ENCODE data around the gene RNF2. TPM values are rescaled to one million over a fixed set of nuclear protein-coding genes. Genes with fewer than 3 reads are reported as not detected.

RNF2 gene
- total RNA-seq, 2 experiments from 2014 or later, result 17.8 to 24.7 TPM

GRCh38 chr1:185110145-185110544 lies 64.8 kb downstream of the RNF2 start:
- Histone ChIP-seq H3K79me2 (ENCODE audit: insufficient read depth, low read depth, low read length) (no peaks in the 10 kb centered on the region), H3K36me3 (ENCODE audit: insufficient read depth, low read length) (no peaks in the 10 kb centered on the region), H2AFZ (ENCODE audit: low read length) (no peak overlapping the region), H3K4me2 (ENCODE audit: low read length) (no peak overlapping the region), H4K20me1 (ENCODE audit: insufficient read depth, low read length) (no peaks in the 10 kb centered on the region), H3K27ac (ENCODE audit: low read depth, low read length, poor library complexity, severe bottlenecking) (no peak overlapping the region), H3K4me3 (ENCODE audit: low read depth, low read length, poor library complexity, severe bottlenecking) (no peak overlapping the region), H3K4me1 (ENCODE audit: insufficient read depth, low read length, poor library complexity, severe bottlenecking) (no peaks in the 10 kb centered on the region), H3K9me3 (ENCODE audit: low read length) (peaks cover 4% of the 10 kb centered on the region; the same call in 1 of the 2 replicates), H3K9me2 (ENCODE audit: insufficient read depth, low read length) (no peaks in the 10 kb centered on the region)
- CTCF ChIA-PET (ENCODE audit: unreplicated experiment), result no interaction called here
- no peak for DNase-seq (ENCODE audit: low spot score)
- POLR2A ChIA-PET, result interaction anchor here (0.6 kb wide), 1 partner anchor 517 kb away, joined by 3 read pairs; no protein-coding TSS in a partner anchor
- intact Hi-C loops (cut with micrococcal nuclease; ENCODE audit: unreplicated experiment), result no loop called here
- no peak for TF ChIP-seq CTCF (conservative IDR thresholded peaks at IDR 0.05; ENCODE audit: low read length)
- no peak for TF ChIP-seq EZH2phosphoT487 (IDR thresholded peaks at IDR 0.05; ENCODE audit: borderline replicate concordance, low read depth, low read length)
- BruUV-seq (replicated peaks), result no TSS peak

GRCh38 chr1:185111873-185112272 lies 66.5 kb downstream of the RNF2 start:
- POLR2A ChIA-PET, result no interaction called here
- BruUV-seq (replicated peaks), result no TSS peak
- H3K9me2 ChIP-seq (ENCODE audit: insufficient read depth, low read length), result no peaks in the 10 kb centered on the region
- no peaks in the 10 kb centered on the region for H3K79me2 ChIP-seq (ENCODE audit: insufficient read depth, low read depth, low read length)
- TF ChIP-seq EZH2phosphoT487 (IDR thresholded peaks at IDR 0.05; ENCODE audit: borderline replicate concordance, low read depth, low read length) (no peak), CTCF (conservative IDR thresholded peaks at IDR 0.05; ENCODE audit: low read length) (no peak)
- no peak overlapping the region for H3K4me2 ChIP-seq (ENCODE audit: low read length)
- no peak overlapping the region for H2AFZ ChIP-seq (ENCODE audit: low read length)
- no peaks in the 10 kb centered on the region for H3K4me1 ChIP-seq (ENCODE audit: insufficient read depth, low read length, poor library complexity, severe bottlenecking)
- H3K27ac ChIP-seq (ENCODE audit: low read depth, low read length, poor library complexity, severe bottlenecking), result no peak overlapping the region
- no peaks in the 10 kb centered on the region for H4K20me1 ChIP-seq (ENCODE audit: insufficient read depth, low read length)
- DNase-seq (ENCODE audit: low spot score), result no peak
- H3K4me3 ChIP-seq (ENCODE audit: low read depth, low read length, poor library complexity, severe bottlenecking), result no peak overlapping the region
- CTCF ChIA-PET (ENCODE audit: unreplicated experiment), result no interaction called here
- peaks cover 4% of the 10 kb centered on the region; the same call in 1 of the 2 replicates for H3K9me3 ChIP-seq (ENCODE audit: low read length)
- intact Hi-C loops (cut with micrococcal nuclease; ENCODE audit: unreplicated experiment), result no loop called here
- no peaks in the 10 kb centered on the region for H3K36me3 ChIP-seq (ENCODE audit: insufficient read depth, low read length)

DNA sequence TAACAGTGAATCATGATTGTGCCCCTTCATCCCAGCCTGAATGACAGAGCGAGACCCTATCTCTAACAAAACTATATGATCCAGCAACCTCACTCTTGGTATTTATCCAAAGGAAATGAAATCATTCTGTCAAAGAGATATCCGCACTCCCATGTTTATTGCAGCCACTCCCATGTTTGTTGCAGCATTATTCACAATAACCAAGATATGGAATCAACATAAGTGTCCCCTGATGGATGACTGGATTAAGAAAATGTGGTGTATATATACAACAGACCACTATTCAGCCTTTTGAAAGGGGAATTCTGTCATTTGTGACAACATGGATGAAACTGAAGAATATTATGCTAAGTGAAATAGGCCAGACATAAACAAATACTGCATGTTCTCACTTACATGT lies 67.0 kb downstream of the RNF2 start:
- DNase-seq (ENCODE audit: low spot score), result no peak
- intact Hi-C loops (cut with micrococcal nuclease; ENCODE audit: unreplicated experiment), result no loop called here
- BruUV-seq (replicated peaks), result no TSS peak
- CTCF ChIA-PET (ENCODE audit: unreplicated experiment), result no interaction called here
- no peaks in the 10 kb centered on the region for H4K20me1 ChIP-seq (ENCODE audit: insufficient read depth, low read length)
- POLR2A ChIA-PET, result no interaction called here
- no peak overlapping the region for H3K4me3 ChIP-seq (ENCODE audit: low read depth, low read length, poor library complexity, severe bottlenecking)
- no peak overlapping the region for H3K27ac ChIP-seq (ENCODE audit: low read depth, low read length, poor library complexity, severe bottlenecking)
- TF ChIP-seq CTCF (conservative IDR thresholded peaks at IDR 0.05; ENCODE audit: low read length), result no peak
- no peak for TF ChIP-seq EZH2phosphoT487 (IDR thresholded peaks at IDR 0.05; ENCODE audit: borderline replicate concordance, low read depth, low read length)
- no peaks in the 10 kb centered on the region for H3K79me2 ChIP-seq (ENCODE audit: insufficient read depth, low read depth, low read length)
- H2AFZ ChIP-seq (ENCODE audit: low read length), result no peak overlapping the region
- no peak overlapping the region for H3K4me2 ChIP-seq (ENCODE audit: low read length)
- no peaks in the 10 kb centered on the region for H3K36me3 ChIP-seq (ENCODE audit: insufficient read depth, low read length)
- no peaks in the 10 kb centered on the region for H3K4me1 ChIP-seq (ENCODE audit: insufficient read depth, low read length, poor library complexity, severe bottlenecking)
- peaks cover 4% of the 10 kb centered on the region; the same call in 1 of the 2 replicates for H3K9me3 ChIP-seq (ENCODE audit: low read length)
- no peaks in the 10 kb centered on the region for H3K9me2 ChIP-seq (ENCODE audit: insufficient read depth, low read length)

Data from OCI-LY7 (cell line).